GM21381 (cell line): ENCODE data around the gene MLEC.

ENCODE experiments used
- ATAC-seq: cut with Tn5 transposase; IDR thresholded peaks from one replicate; pipeline ENCODE4 v1.9.1; 2021; ENCODE audit warnings: mild to moderate bottlenecking, moderate library complexity; ENCODE audit not compliant: unreplicated experiment

MLEC gene

GRCh38 chr12:120739031-120739762 is 52.2 kb downstream of the MLEC start:
- no peak for ATAC-seq

- no peak for ATAC-seq
These were observed 53.1 kb downstream of the MLEC start for GRCh38 chr12:120739821-120740613.

- ATAC-seq: no peak
These were observed 53.9 kb downstream of the MLEC start for GRCh38 chr12:120740871-120741270.

- no peak for ATAC-seq
These were observed 54.8 kb downstream of the MLEC start for GRCh38 chr12:120741476-120742421.

- ATAC-seq: no peak
These were observed 58.1 kb downstream of the MLEC start for GRCh38 chr12:120744922-120745493.

- ATAC-seq: no peak
These were observed 61.3 kb downstream of the MLEC start for GRCh38 chr12:120748242-120748641.

- no peak for ATAC-seq
These were observed 62.3 kb downstream of the MLEC start for GRCh38 chr12:120749256-120749655.

GRCh38 chr12:120750806-120751205 is 63.9 kb downstream of the MLEC start:
- no peak for ATAC-seq

- no peak for ATAC-seq
These were observed 64.4 kb downstream of the MLEC start for GRCh38 chr12:120751389-120751788.
